LNCAP (cell line): ENCODE results near the gene SUZ12.

Experiments
- CTCF ChIP-seq: fragments of 450-650 bp; IDR thresholded peaks from 2 replicates; pipeline ENCODE4 v1.5.1; 2017; ENCODE audit warnings: mild to moderate bottlenecking

Gene SUZ12

DNA sequence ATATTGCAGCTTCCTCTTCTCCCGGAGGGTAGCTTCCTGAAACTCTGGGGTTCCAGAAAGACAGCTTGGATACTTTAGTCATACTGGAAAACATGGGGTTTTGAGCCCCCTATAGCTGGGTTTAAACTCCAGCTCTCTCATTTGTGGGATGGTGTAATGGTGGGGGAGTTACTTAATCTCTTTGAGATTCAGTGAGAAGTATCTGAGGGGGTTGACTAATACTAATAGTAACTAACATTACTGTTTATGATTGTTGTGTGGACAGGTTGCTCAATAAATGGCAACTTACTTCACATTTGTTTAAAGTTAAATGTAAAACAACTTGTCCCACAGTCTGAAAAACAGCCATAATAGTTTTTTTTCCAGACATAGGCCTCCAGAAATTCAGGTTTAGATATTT is 5.1 kb upstream of the SUZ12 start:
- no peak for TF ChIP-seq CTCF

DNA sequence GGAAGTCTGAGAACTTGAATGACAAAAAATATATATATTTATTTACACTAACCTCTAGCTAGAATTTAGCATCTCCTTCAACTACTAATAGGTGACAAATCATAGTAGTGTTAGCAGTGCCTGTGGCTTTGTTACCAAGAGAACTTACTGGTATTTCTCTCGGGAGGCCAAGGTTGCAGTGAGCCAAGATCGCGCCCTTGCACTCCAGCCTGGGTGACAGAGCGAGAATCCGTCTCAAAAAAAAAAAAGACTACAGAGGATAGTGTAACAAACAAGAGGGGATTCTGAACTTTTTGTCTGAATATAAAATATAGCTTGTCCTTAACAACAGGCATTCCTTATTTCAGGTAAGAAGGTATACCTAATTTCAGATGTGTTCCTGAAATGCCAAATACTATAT is 1.3 kb upstream of the SUZ12 start:
- no peak for TF ChIP-seq CTCF

DNA sequence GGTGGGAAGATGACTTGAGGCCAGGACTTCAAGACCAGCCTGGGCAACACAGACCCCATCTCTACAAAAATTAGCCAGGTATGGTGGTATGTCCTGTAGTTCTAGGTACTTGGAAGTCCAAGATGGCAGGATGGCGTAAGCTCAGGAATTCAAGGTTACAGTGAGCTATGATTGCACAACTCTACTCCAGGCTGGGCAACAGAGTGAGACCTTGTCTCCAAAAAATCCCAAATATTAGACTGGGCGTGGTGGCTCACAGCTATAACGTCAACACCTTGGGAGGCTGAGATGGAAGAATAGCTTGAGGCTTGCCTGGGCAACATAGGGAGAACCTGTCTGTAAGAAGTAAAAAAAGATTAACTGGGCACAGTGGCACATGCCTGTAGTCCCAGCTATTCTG is 30.8 kb downstream of the SUZ12 start:
- TF ChIP-seq CTCF: no peak

- no peak for TF ChIP-seq CTCF
These were observed 60.2 kb downstream of the SUZ12 start for GRCh38 chr17:31997005-31997404.

DNA sequence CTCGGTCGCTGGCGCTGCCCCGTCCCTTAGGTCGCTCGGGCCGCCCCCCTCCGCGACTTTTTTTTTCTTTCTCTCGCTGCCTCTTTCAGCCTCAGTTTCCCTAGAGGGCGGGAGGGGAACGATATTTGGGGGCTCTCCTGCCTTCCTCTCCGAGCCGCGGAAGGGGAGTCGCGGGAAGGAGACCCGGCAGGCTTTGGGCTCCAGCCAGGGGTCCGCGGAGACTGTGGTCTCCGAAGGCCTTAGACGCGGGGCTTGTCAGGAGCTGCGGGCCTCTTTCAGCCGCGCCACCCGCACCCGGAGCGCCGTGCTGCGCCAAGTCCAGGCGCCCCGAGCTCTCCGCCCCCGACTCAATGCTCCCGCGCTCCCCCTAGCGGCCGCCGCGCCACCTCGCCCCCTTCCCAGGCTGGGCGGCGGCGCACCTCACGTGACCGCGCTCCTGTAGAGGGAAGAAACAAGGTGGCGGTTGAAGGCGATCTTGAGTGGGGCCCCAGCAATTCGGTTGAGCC is 70.2 kb downstream of the SUZ12 start, which contains the start of gene LRRC37B:
LRRC37B (plus strand) TSS at position 427 of the 506 bp plus-strand sequence. CDS start 14,010 bp downstream, outside the sequence.
- TF ChIP-seq CTCF: peak; percentile 92

- no peak for TF ChIP-seq CTCF
These were observed 70.9 kb downstream of the SUZ12 start for GRCh38 chr17:32007463-32008298.

GRCh38 chr17:32009262-32009542 is 72.4 kb downstream of the SUZ12 start:
- TF ChIP-seq CTCF: no peak
